GM12878 (cell line): Measurements from ENCODE around the gene XPC. TPM values are rescaled to one million over a fixed set of nuclear protein-coding genes. Genes with fewer than 3 reads are reported as not detected.
"Not testable (repeated sequence)": the region's sequence is repeated elsewhere in the genome, so short reads cannot be mapped to it uniquely, and the experiment has no call there.

Source experiments
- ATAC-seq: fragments of 200-7000 bp; cut with Tn5 transposase; 3 replicates; pipeline ENCODE4 v1.9.1; 2020; ENCODE audit warnings: mild to moderate bottlenecking, moderate library complexity
- BruUV-seq: library from RNA; stranded (reverse); fragments of 400-500 nt; replicated peaks from 2 replicates; lab custom pipeline; 2021; lab: Mats Ljungman, UMichigan
- CTCF ChIA-PET: fragments of 300-600 bp; sonication (Branson Sonifier 250); formaldehyde crosslinking; extraction: SDS; loops from one replicate; lab custom pipeline; 2021; ENCODE audit warnings: inconsistent platforms; lab: Yijun Ruan, JAX
- POLR2A ChIA-PET: fragments of 350-600 bp; formaldehyde crosslinking; extraction: SDS; loops from one replicate; lab custom pipeline; 2021; ENCODE audit warnings: inconsistent platforms; lab: Charles Lee
- RAD21 ChIA-PET: fragments of 300-600 bp; sonication (Branson Sonifier 250); formaldehyde crosslinking; loops from one replicate; lab custom pipeline; 2023; ENCODE audit warnings: antibody characterized with exemption; ENCODE audit not compliant: unreplicated experiment; lab: Charles Lee
- SMC1A ChIA-PET: fragments of 300-600 bp; sonication (Branson Sonifier 250); formaldehyde crosslinking; loops from one replicate; lab custom pipeline; 2023; ENCODE audit not compliant: unreplicated experiment, uncharacterized antibody; lab: Charles Lee
- DNase-seq: peaks from one replicate; pipeline ENCODE4 v3.0.0-alpha.2; 2011; ENCODE audit warnings: low read depth, low spot score
- FAIRE-seq: peaks from 3 replicates; lab custom pipeline; 2011; peaks lifted over from hg19 to GRCh38; lab: Jason Lieb, UNC
- H2AFZ ChIP-seq: 2 replicates; pipeline ENCODE4 v1.6.0; 2011; ENCODE audit warnings: low read depth, low read length, control low read depth; ENCODE audit not compliant: control insufficient read depth
- H3K27ac ChIP-seq: 2 replicates; pipeline ENCODE4 v1.5.1; 2011; ENCODE audit warnings: control low read depth; ENCODE audit not compliant: control insufficient read depth, insufficient read depth
- H3K27me3 ChIP-seq, 2 experiments: replicated peaks in 1 of 2; 2 replicates each; pipeline versions ENCODE4 v1.6.0 to v1.6.1; 2011; ENCODE audit warnings: low read length in 1 of 2; ENCODE audit not compliant: control insufficient read depth in 2 of 2, insufficient read depth in 2 of 2
- H3K36me3 ChIP-seq, 2 experiments: 2 replicates each; pipeline ENCODE4 v1.5.1; 2011; ENCODE audit warnings: low read length in 1 of 2; ENCODE audit not compliant: control insufficient read depth in 2 of 2, insufficient read depth in 2 of 2
- H3K4me1 ChIP-seq: 2 replicates; pipeline ENCODE4 v1.6.1; 2011; ENCODE audit warnings: mild to moderate bottlenecking, low read length, moderate library complexity, mixed read lengths; ENCODE audit not compliant: control insufficient read depth, insufficient read depth
- H3K4me2 ChIP-seq: 2 replicates; pipeline ENCODE4 v1.6.0; 2011; ENCODE audit warnings: control low read depth; ENCODE audit not compliant: control insufficient read depth, insufficient read depth
- H3K4me3 ChIP-seq: fragments of 200-600 bp; sonication (generic); 2 replicates; pipeline ENCODE4 v1.5.1; 2016
- H3K79me2 ChIP-seq: 2 replicates; pipeline ENCODE4 v1.6.0; 2011; ENCODE audit warnings: low read length; ENCODE audit not compliant: control insufficient read depth, insufficient read depth
- H3K9ac ChIP-seq: 2 replicates; pipeline ENCODE4 v1.8.0; 2011; ENCODE audit warnings: low read length, control low read depth, mixed read lengths; ENCODE audit not compliant: control insufficient read depth, insufficient read depth
- H3K9me3 ChIP-seq: replicated peaks from 3 replicates; pipeline ENCODE4 v1.5.1; 2011; ENCODE audit warnings: mild to moderate bottlenecking, low read length; ENCODE audit not compliant: control insufficient read depth, insufficient read depth
- H4K20me1 ChIP-seq: 2 replicates; pipeline ENCODE4 v1.6.0; 2011; ENCODE audit not compliant: control insufficient read depth, insufficient read depth
- ATF7 ChIP-seq: fragments of 450-650 bp; IDR thresholded peaks from 2 replicates; pipeline ENCODE4 v1.6.1; 2016; ENCODE audit warnings: low read depth, mild to moderate bottlenecking
- BHLHE40 ChIP-seq, 2 experiments: fragments of 450-650 bp in 1 of 2; IDR thresholded peaks; 2 replicates each; pipeline ENCODE4 v1.6.1; 2011 to 2017; ENCODE audit warnings: low read depth in 2 of 2, borderline replicate concordance in 1 of 2, improper control_type of control experiment in 1 of 2, low read length in 1 of 2, mild to moderate bottlenecking in 1 of 2
- HDAC6 ChIP-seq: fragments of 200-600 bp; sonication (generic); IDR thresholded peaks from one replicate; pipeline ENCODE4 v1.8.0; 2017; ENCODE audit warnings: antibody characterized with exemption; ENCODE audit not compliant: unreplicated experiment
- IRF4 ChIP-seq: IDR thresholded peaks from 2 replicates; pipeline ENCODE4 v1.6.1; 2011; ENCODE audit warnings: low read depth, low read length
- SPI1 ChIP-seq: IDR thresholded peaks from 2 replicates; pipeline ENCODE4 v1.6.1; 2011; ENCODE audit warnings: low read depth, mild to moderate bottlenecking, low read length, moderate library complexity, borderline replicate concordance; ENCODE audit not compliant: insufficient read depth
- TCF7 ChIP-seq: IDR thresholded peaks from 2 replicates; pipeline ENCODE4 v1.6.1; 2014; ENCODE audit warnings: antibody characterized with exemption, borderline replicate concordance
- ZSCAN29 ChIP-seq: fragments of 450-650 bp; IDR thresholded peaks from 2 replicates; pipeline ENCODE4 v1.6.1; 2017; ENCODE audit warnings: mild to moderate bottlenecking, moderate library complexity
- ZZZ3 ChIP-seq: IDR thresholded peaks from 2 replicates; pipeline ENCODE4 v1.6.1; 2011; ENCODE audit warnings: low read depth; ENCODE audit not compliant: control insufficient read depth, insufficient read length
- WGBS: methylation state at CpG from one replicate; pipeline ENCODE4 v1.1.6; 2016; ENCODE audit warnings: low lambda C conversion rate; ENCODE audit not compliant: insufficient replicate concordance, insufficient coverage; ENCODE audit errors: missing lambda C conversion rate; 5-methylcytosine and 5-hydroxymethylcytosine counted together
- in situ Hi-C: fragments of 300-500 bp; cut with MboI; formaldehyde crosslinking; loops from 9 replicates; pipeline ENCODE4 v1.14.3; 2018; ENCODE audit warnings: mixed read lengths
- intact Hi-C: fragments of 100-400 bp; cut with micrococcal nuclease; formaldehyde crosslinking; loops from one replicate; pipeline ENCODE4 v1.14.2; 2022; ENCODE audit not compliant: unreplicated experiment
- polyA plus RNA-seq, 11 experiments: library from polyadenylated mRNA; depleted of rRNA in 4 of 11; unstranded in 6 of 11; stranded (reverse) in 5 of 11; fragments of >200 nt; fragmentation: Nextera tagmentation in 4 of 11; fragmentation: Illumina TruSeq in 1 of 11; extraction: Ambion mirVana in 4 of 11; extraction: Trizol in 1 of 11; gene quantifications; 1 replicate in 1 of 11; 2 replicates in 10 of 11; pipeline versions ENCODE4 v1.2.1 to v1.2.3, GENCODE V29; 2011 to 2016; ENCODE audit warnings: inconsistent platforms in 2 of 11, missing spikeins in 2 of 11, low read depth in 1 of 11
- total RNA-seq, 4 experiments: library from RNA; depleted of rRNA in 3 of 4; stranded (reverse); fragments of >200 nt in 3 of 4; fragmentation: Illumina TruSeq in 1 of 4; extraction: Trizol in 1 of 4; gene quantifications; 2 replicates each; pipeline versions ENCODE4 v1.2.1 to v1.2.3, GENCODE V29; 2013 to 2021

Gene XPC
- total and polyA plus RNA-seq, 10 of the 15 experiments (the other 5 are each of a cell fraction or from before 2014, with no cell fraction given): 4.0 to 48.3 (median 29.8) TPM

GRCh38 chr3:14227856-14228255 lies 49.5 kb upstream of the XPC start:
- ChIA-PET POLR2A (no interaction called here), CTCF (no interaction called here), SMC1A (no interaction called here), RAD21 (no interaction called here)
- BruUV-seq: no TSS peak
- DNase-seq (no peak), FAIRE-seq (no peak), ATAC-seq (no peak)
- Histone ChIP-seq H3K4me2 (no peak overlapping the region), H3K9me3 (no peaks in the 10 kb centered on the region; the same call in 2 of the 3 replicates), H3K9ac (no peak overlapping the region), H3K4me1 (peaks cover 10% of the 10 kb centered on the region), H3K79me2 (no peaks in the 10 kb centered on the region), H3K27me3 (no peaks in the 10 kb centered on the region), H4K20me1 (no peaks in the 10 kb centered on the region), H3K36me3 (no peaks in the 10 kb centered on the region), H2AFZ (no peak overlapping the region), H3K4me3 (no peak overlapping the region), H3K27ac (no peak overlapping the region)
- 20% methylated on average over 1 of the region's 1 CpG for WGBS
- no peak for TF ChIP-seq SPI1
- TF ChIP-seq ZSCAN29: no peak
- TF ChIP-seq ZZZ3: no peak
- no peak for TF ChIP-seq ATF7
- no peak for TF ChIP-seq TCF7
- TF ChIP-seq HDAC6: no peak
- TF ChIP-seq IRF4: no peak
- TF ChIP-seq BHLHE40 (IDR thresholded peaks at IDR 0.05; ENCODE audit: borderline replicate concordance in 1 of 2, low read depth in 2 of 2, low read length in 1 of 2): no peak
- intact Hi-C loops: no loop called here
- in situ Hi-C loops: no loop called here

GRCh38 chr3:14226351-14226750 lies 48.0 kb upstream of the XPC start:
- in situ Hi-C loops, H3K27me3 ChIP-seq, FAIRE-seq, H4K20me1 ChIP-seq, intact Hi-C loops, RAD21 ChIA-PET, DNase-seq, H3K9ac ChIP-seq, H3K27ac ChIP-seq, ATAC-seq, POLR2A ChIA-PET, H3K36me3 ChIP-seq, H3K79me2 ChIP-seq, H2AFZ ChIP-seq, CTCF ChIA-PET, H3K4me3 ChIP-seq, H3K4me2 ChIP-seq, BruUV-seq, H3K9me3 ChIP-seq: not testable (repeated sequence)
- SMC1A ChIA-PET: interaction anchor here (1.2 kb wide), 1 partner anchor 23 kb away, joined by 4 read pairs; no protein-coding TSS in a partner anchor
- H3K4me1 ChIP-seq: peaks cover 10% of the 10 kb centered on the region
- 33% methylated on average over 3 of the region's 3 CpGs for WGBS
